IPS-NIHi7 (cell line): Measurements from ENCODE around the gene PTGR2.
"Not testable (repeated sequence)": the region's sequence is repeated elsewhere in the genome, so short reads cannot be mapped to it uniquely, and the experiment has no call there.

Source experiments
- DNase-seq: peaks from one replicate; pipeline ENCODE4 v3.0.0; 2012; ENCODE audit warnings: mixed read lengths; ENCODE audit errors: extremely low spot score

The PTGR2 gene

GRCh38 chr14:73886449-73887317, 35.1 kb downstream of the PTGR2 start, which contains the start of gene ZNF410:
ZNF410 (plus strand) TSS chr14:73886859; CDS start chr14:73892176, 5,317 bp downstream.
- DNase-seq, result peak; percentile 91

- DNase-seq, result peak; percentile 30
These were observed 35.6 kb downstream of the PTGR2 start for GRCh38 chr14:73887318-73887616.

GRCh38 chr14:73887694-73888459, 36.2 kb downstream of the PTGR2 start:
- DNase-seq, result no peak

GRCh38 chr14:73888460-73888725, 36.8 kb downstream of the PTGR2 start:
- no peak for DNase-seq

GRCh38 chr14:73888971-73889370, 37.3 kb downstream of the PTGR2 start:
- DNase-seq, result no peak

GRCh38 chr14:73889376-73889775, 37.7 kb downstream of the PTGR2 start:
- no peak for DNase-seq

GRCh38 chr14:73894180-73894687, 42.6 kb downstream of the PTGR2 start:
- DNase-seq, result not testable (repeated sequence)

- DNase-seq, result no peak
These were observed 44.3 kb downstream of the PTGR2 start for GRCh38 chr14:73895939-73896338.

GRCh38 chr14:73896521-73896920, 44.9 kb downstream of the PTGR2 start:
- no peak for DNase-seq

- no peak for DNase-seq
These were observed 51.4 kb downstream of the PTGR2 start for GRCh38 chr14:73903028-73903427.

GRCh38 chr14:73909681-73910080, 58.0 kb downstream of the PTGR2 start:
- no peak for DNase-seq

- no peak for DNase-seq
These were observed 61.6 kb downstream of the PTGR2 start for GRCh38 chr14:73913256-73913655.

- no peak for DNase-seq
These were observed 64.7 kb downstream of the PTGR2 start for GRCh38 chr14:73916324-73916723.

- not testable (repeated sequence) for DNase-seq
These were observed 67.8 kb downstream of the PTGR2 start for GRCh38 chr14:73919457-73919856.

GRCh38 chr14:73924337-73924736, 72.7 kb downstream of the PTGR2 start:
- no peak for DNase-seq
